ENCODE data around the gene GPRIN3. TPM values are rescaled to one million over a fixed set of nuclear protein-coding genes. Genes with fewer than 3 reads are reported as not detected.
A peak's percentile ranks its signal among the peaks of the same experiment; 100 is the strongest.

The GPRIN3 gene
- total RNA-seq, 2 experiments from 2014 or later, result 46.4 TPM

DNA sequence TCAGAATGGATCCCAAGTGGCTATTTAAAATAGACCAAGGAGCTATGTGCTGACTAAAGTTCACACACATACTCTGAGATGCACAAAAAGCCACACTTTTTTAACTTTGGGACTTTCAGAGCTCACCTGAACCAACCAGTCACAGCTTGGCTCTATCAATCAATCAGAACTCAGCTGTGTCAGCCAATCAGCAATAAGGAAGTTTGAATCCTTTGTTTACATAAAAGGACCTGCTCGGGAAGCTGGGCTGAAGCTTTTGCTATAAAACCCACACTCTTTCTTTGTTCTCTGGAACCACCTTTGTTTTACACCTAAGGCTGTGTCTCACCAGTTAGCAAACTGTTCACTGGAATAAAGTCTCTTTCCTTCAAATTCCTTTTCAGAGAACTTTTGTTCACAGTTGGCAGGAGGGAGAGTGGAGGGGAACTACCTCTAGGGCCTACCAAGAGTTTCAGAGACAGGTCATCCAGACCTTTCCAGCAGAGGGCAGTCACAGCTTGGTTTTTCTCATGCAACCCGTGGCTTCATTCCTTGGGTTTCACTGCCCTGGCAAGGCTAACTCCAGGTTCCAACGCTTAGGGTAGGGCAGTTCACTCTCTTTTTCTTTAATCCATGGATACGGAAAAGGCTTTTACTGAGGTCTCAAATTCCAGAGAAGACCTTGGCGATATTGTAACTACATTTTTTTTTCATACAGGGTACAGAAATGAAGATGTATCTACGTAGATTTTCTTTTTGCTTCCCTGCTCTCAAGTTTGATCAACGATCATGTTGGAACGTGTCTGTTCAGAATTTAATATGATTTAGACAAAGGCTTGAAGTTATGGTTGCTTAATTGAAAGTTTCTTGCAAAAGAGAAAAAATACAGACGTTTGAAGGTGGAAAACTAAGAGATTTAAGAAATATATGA, 80.7 kb downstream of the GPRIN3 start:
- peak overlapping the region; percentile 18 for H3K4me3 Mint-ChIP-seq
- CTCF ChIA-PET, result interaction anchor here (0.8 to 4.4 kb wide), 16 partner anchors 9 to 674 kb away, joined by 3 to 26 read pairs (median 4); partner anchors contain the start of gene GPRIN3
- TF ChIP-seq, protein P1, sequence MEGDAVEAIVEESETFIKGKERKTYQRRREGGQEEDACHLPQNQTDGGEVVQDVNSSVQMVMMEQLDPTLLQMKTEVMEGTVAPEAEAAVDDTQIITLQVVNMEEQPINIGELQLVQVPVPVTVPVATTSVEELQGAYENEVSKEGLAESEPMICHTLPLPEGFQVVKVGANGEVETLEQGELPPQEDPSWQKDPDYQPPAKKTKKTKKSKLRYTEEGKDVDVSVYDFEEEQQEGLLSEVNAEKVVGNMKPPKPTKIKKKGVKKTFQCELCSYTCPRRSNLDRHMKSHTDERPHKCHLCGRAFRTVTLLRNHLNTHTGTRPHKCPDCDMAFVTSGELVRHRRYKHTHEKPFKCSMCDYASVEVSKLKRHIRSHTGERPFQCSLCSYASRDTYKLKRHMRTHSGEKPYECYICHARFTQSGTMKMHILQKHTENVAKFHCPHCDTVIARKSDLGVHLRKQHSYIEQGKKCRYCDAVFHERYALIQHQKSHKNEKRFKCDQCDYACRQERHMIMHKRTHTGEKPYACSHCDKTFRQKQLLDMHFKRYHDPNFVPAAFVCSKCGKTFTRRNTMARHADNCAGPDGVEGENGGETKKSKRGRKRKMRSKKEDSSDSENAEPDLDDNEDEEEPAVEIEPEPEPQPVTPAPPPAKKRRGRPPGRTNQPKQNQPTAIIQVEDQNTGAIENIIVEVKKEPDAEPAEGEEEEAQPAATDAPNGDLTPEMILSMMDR (IDR thresholded peaks at IDR 0.05), result peak; percentile 91
- Histone ChIP-seq H3K27ac (ENCODE audit: low read depth in 1 of 2, low read length in 2 of 2) (no peak overlapping the region), H3K27me3 (ENCODE audit: control insufficient read depth in 1 of 2, insufficient read depth in 2 of 2, low read length in 2 of 2) (no peaks in the 10 kb centered on the region), H3K36me3 (ENCODE audit: insufficient read depth, low read length) (no peaks in the 10 kb centered on the region), H3K4me3 (ENCODE audit: low read length) (no peak overlapping the region), H3K9me3 (ENCODE audit: control insufficient read depth in 1 of 2, insufficient read depth in 1 of 2, low read length in 2 of 2) (no peaks in the 10 kb centered on the region), H3K4me1 (ENCODE audit: insufficient read depth, low read length) (no peaks in the 10 kb centered on the region)
- no peaks in the 10 kb centered on the region for H3K9me3 Mint-ChIP-seq
- H3K4me1 Mint-ChIP-seq (ENCODE audit: low read depth), result peaks cover 5% of the 10 kb centered on the region
- H3K27me3 Mint-ChIP-seq, result no peaks in the 10 kb centered on the region
- no peaks in the 10 kb centered on the region for H3K36me3 Mint-ChIP-seq (ENCODE audit: low read depth)
- intact Hi-C loops (cut with DNase I, micrococcal nuclease), result loop anchor here (1.0 to 5.0 kb wide), 4 partner anchors 206 to 675 kb away; no protein-coding TSS in a partner anchor
- ATAC-seq (ENCODE audit: poor library complexity) (peak; percentile 94), DNase-seq (peak; percentile 62 to 88 (median 72))
- POLR2A ChIA-PET, result interaction anchor here (0.7 to 2.1 kb wide), 2 partner anchors 59 to 67 kb away, joined by 3 to 7 read pairs; no protein-coding TSS in a partner anchor
- H3K27ac Mint-ChIP-seq, result no peak overlapping the region

DNA sequence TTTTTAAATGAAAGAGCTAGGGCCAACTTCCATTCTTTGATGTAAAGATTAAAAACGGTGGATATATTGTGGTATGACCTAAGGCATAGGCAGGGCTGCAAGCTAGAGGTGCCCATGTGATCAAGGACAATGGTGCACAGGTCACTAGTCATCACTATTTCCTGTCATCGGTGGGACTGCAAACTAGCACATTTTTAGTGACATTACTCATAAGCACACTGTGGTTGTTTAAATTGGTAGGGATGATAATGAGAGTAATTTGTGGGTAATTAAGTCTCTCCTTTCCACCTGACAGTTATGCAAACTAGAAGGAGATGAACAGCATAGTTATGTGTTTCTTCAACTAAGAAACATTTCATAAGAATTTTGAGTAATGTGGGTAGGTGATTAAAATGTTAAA, 85.4 kb downstream of the GPRIN3 start:
- H3K4me1 Mint-ChIP-seq (ENCODE audit: low read depth), result peaks cover 4% of the 10 kb centered on the region
- POLR2A ChIA-PET, result no interaction called here
- Histone ChIP-seq H3K4me1 (ENCODE audit: insufficient read depth, low read length) (no peaks in the 10 kb centered on the region), H3K27me3 (ENCODE audit: control insufficient read depth in 1 of 2, insufficient read depth in 2 of 2, low read length in 2 of 2) (no peaks in the 10 kb centered on the region), H3K9me3 (ENCODE audit: control insufficient read depth in 1 of 2, insufficient read depth in 1 of 2, low read length in 2 of 2) (no peaks in the 10 kb centered on the region), H3K27ac (ENCODE audit: low read depth in 1 of 2, low read length in 2 of 2) (no peak overlapping the region), H3K4me3 (ENCODE audit: low read length) (no peak overlapping the region), H3K36me3 (ENCODE audit: insufficient read depth, low read length) (no peaks in the 10 kb centered on the region)
- H3K9me3 Mint-ChIP-seq, result no peaks in the 10 kb centered on the region
- no peak for DNase-seq
- intact Hi-C loops (cut with DNase I, micrococcal nuclease), result no loop called here
- H3K36me3 Mint-ChIP-seq (ENCODE audit: low read depth), result no peaks in the 10 kb centered on the region
- ATAC-seq (ENCODE audit: poor library complexity), result no peak
- no peaks in the 10 kb centered on the region for H3K27me3 Mint-ChIP-seq
- TF ChIP-seq, protein P1 (IDR thresholded peaks at IDR 0.05), result no peak
- CTCF ChIA-PET, result no interaction called here
- no peak overlapping the region for H3K4me3 Mint-ChIP-seq
- no peak overlapping the region for H3K27ac Mint-ChIP-seq

DNA sequence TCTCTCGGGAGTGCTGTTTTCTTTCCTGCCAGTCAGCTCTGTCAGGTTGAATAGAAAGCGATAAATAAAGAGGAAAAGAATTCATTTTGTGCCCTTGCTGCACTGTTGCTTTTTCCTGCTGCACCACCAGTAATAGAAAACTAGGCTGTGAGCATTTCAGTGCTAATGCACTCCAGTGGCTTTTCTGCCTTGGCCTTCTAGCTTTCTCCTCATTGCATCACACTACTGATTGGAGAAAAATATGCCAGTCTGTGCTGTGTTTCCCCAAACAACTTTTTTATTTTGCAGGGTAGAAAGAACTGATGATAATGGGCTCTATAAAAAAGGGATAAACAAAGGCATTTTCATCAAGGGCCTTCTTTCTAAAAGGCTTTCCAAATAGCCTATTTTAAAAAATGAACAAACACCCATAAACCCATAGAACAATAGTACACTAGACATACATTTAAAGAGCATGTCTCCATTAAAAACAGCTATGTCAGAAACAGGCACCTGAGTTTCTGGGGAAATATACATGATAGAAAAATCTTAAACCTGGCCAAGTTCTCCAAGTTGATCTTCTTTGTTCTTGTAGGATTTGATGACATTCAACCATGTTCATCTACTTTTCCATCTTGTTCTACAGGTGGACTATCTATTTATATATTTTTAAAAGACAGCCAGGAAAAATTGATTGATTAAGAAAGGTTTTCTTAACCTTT, 86.3 kb downstream of the GPRIN3 start:
- intact Hi-C loops (cut with DNase I, micrococcal nuclease), result no loop called here
- Histone ChIP-seq H3K36me3 (ENCODE audit: insufficient read depth, low read length) (no peaks in the 10 kb centered on the region), H3K9me3 (ENCODE audit: control insufficient read depth in 1 of 2, insufficient read depth in 1 of 2, low read length in 2 of 2) (no peaks in the 10 kb centered on the region), H3K4me3 (ENCODE audit: low read length) (no peak overlapping the region), H3K27me3 (ENCODE audit: control insufficient read depth in 1 of 2, insufficient read depth in 2 of 2, low read length in 2 of 2) (no peaks in the 10 kb centered on the region), H3K27ac (ENCODE audit: low read depth in 1 of 2, low read length in 2 of 2) (no peak overlapping the region), H3K4me1 (ENCODE audit: insufficient read depth, low read length) (no peaks in the 10 kb centered on the region)
- DNase-seq (no peak), ATAC-seq (ENCODE audit: poor library complexity) (no peak)
- no peak overlapping the region for H3K4me3 Mint-ChIP-seq
- CTCF ChIA-PET, result no interaction called here
- H3K4me1 Mint-ChIP-seq (ENCODE audit: low read depth), result no peaks in the 10 kb centered on the region
- no peak overlapping the region for H3K27ac Mint-ChIP-seq
- H3K9me3 Mint-ChIP-seq, result no peaks in the 10 kb centered on the region
- no peaks in the 10 kb centered on the region for H3K36me3 Mint-ChIP-seq (ENCODE audit: low read depth)
- POLR2A ChIA-PET, result no interaction called here
- H3K27me3 Mint-ChIP-seq, result no peaks in the 10 kb centered on the region
- TF ChIP-seq, protein P1 (IDR thresholded peaks at IDR 0.05), result no peak

Data from CD4-positive, alpha-beta T cell (primary cell).